GM12878 (cell line): ENCODE data around the gene TMEM11. TPM values are rescaled to one million over a fixed set of nuclear protein-coding genes. Genes with fewer than 3 reads are reported as not detected.
"Not testable (repeated sequence)": the region's sequence is repeated elsewhere in the genome, so short reads cannot be mapped to it uniquely, and the experiment has no call there.

Experiments
- ATAC-seq: fragments of 200-7000 bp; cut with Tn5 transposase; 3 replicates; pipeline ENCODE4 v1.9.1; 2020; ENCODE audit warnings: mild to moderate bottlenecking, moderate library complexity
- BruUV-seq: library from RNA; stranded (reverse); fragments of 400-500 nt; replicated peaks from 2 replicates; lab custom pipeline; 2021; lab: Mats Ljungman, UMichigan
- CTCF ChIA-PET: fragments of 300-600 bp; sonication (Branson Sonifier 250); formaldehyde crosslinking; extraction: SDS; loops from one replicate; lab custom pipeline; 2021; ENCODE audit warnings: inconsistent platforms; lab: Yijun Ruan, JAX
- POLR2A ChIA-PET: fragments of 350-600 bp; formaldehyde crosslinking; extraction: SDS; loops from one replicate; lab custom pipeline; 2021; ENCODE audit warnings: inconsistent platforms; lab: Charles Lee
- RAD21 ChIA-PET: fragments of 300-600 bp; sonication (Branson Sonifier 250); formaldehyde crosslinking; loops from one replicate; lab custom pipeline; 2023; ENCODE audit warnings: antibody characterized with exemption; ENCODE audit not compliant: unreplicated experiment; lab: Charles Lee
- SMC1A ChIA-PET: fragments of 300-600 bp; sonication (Branson Sonifier 250); formaldehyde crosslinking; loops from one replicate; lab custom pipeline; 2023; ENCODE audit not compliant: unreplicated experiment, uncharacterized antibody; lab: Charles Lee
- DNase-seq: peaks from one replicate; pipeline ENCODE4 v3.0.0-alpha.2; 2011; ENCODE audit warnings: low read depth, low spot score
- FAIRE-seq: peaks from 3 replicates; lab custom pipeline; 2011; peaks lifted over from hg19 to GRCh38; lab: Jason Lieb, UNC
- H2AFZ ChIP-seq: 2 replicates; pipeline ENCODE4 v1.6.0; 2011; ENCODE audit warnings: low read depth, low read length, control low read depth; ENCODE audit not compliant: control insufficient read depth
- H3K27ac ChIP-seq: 2 replicates; pipeline ENCODE4 v1.5.1; 2011; ENCODE audit warnings: control low read depth; ENCODE audit not compliant: control insufficient read depth, insufficient read depth
- H3K27me3 ChIP-seq, 2 experiments: replicated peaks in 1 of 2; 2 replicates each; pipeline versions ENCODE4 v1.6.0 to v1.6.1; 2011; ENCODE audit warnings: low read length in 1 of 2; ENCODE audit not compliant: control insufficient read depth in 2 of 2, insufficient read depth in 2 of 2
- H3K36me3 ChIP-seq, 2 experiments: 2 replicates each; pipeline ENCODE4 v1.5.1; 2011; ENCODE audit warnings: low read length in 1 of 2; ENCODE audit not compliant: control insufficient read depth in 2 of 2, insufficient read depth in 2 of 2
- H3K4me1 ChIP-seq: 2 replicates; pipeline ENCODE4 v1.6.1; 2011; ENCODE audit warnings: mild to moderate bottlenecking, low read length, moderate library complexity, mixed read lengths; ENCODE audit not compliant: control insufficient read depth, insufficient read depth
- H3K4me2 ChIP-seq: 2 replicates; pipeline ENCODE4 v1.6.0; 2011; ENCODE audit warnings: control low read depth; ENCODE audit not compliant: control insufficient read depth, insufficient read depth
- H3K4me3 ChIP-seq: fragments of 200-600 bp; sonication (generic); 2 replicates; pipeline ENCODE4 v1.5.1; 2016
- H3K79me2 ChIP-seq: 2 replicates; pipeline ENCODE4 v1.6.0; 2011; ENCODE audit warnings: low read length; ENCODE audit not compliant: control insufficient read depth, insufficient read depth
- H3K9ac ChIP-seq: 2 replicates; pipeline ENCODE4 v1.8.0; 2011; ENCODE audit warnings: low read length, control low read depth, mixed read lengths; ENCODE audit not compliant: control insufficient read depth, insufficient read depth
- H3K9me3 ChIP-seq: replicated peaks from 3 replicates; pipeline ENCODE4 v1.5.1; 2011; ENCODE audit warnings: mild to moderate bottlenecking, low read length; ENCODE audit not compliant: control insufficient read depth, insufficient read depth
- H4K20me1 ChIP-seq: 2 replicates; pipeline ENCODE4 v1.6.0; 2011; ENCODE audit not compliant: control insufficient read depth, insufficient read depth
- RUNX3 ChIP-seq: IDR thresholded peaks from 2 replicates; pipeline ENCODE4 v1.6.1; 2012; ENCODE audit warnings: low read length, inconsistent platforms
- SMC3 ChIP-seq: IDR thresholded peaks from 2 replicates; pipeline ENCODE4 v1.6.1; 2011; ENCODE audit warnings: low read length, improper control_type of control experiment, borderline replicate concordance
- TCF12 ChIP-seq: IDR thresholded peaks from 2 replicates; pipeline ENCODE4 v1.6.1; 2011; ENCODE audit warnings: low read depth, mild to moderate bottlenecking, low read length
- WRNIP1 ChIP-seq: IDR thresholded peaks from 2 replicates; pipeline ENCODE4 v1.6.1; 2011; ENCODE audit warnings: low read depth, low read length, improper control_type of control experiment, borderline replicate concordance
- ZNF217 ChIP-seq: fragments of 450-650 bp; IDR thresholded peaks from 2 replicates; pipeline ENCODE4 v1.6.1; 2017; ENCODE audit warnings: antibody characterized with exemption, mild to moderate bottlenecking
- WGBS: methylation state at CpG from one replicate; pipeline ENCODE4 v1.1.6; 2016; ENCODE audit warnings: low lambda C conversion rate; ENCODE audit not compliant: insufficient replicate concordance, insufficient coverage; ENCODE audit errors: missing lambda C conversion rate; 5-methylcytosine and 5-hydroxymethylcytosine counted together
- in situ Hi-C: fragments of 300-500 bp; cut with MboI; formaldehyde crosslinking; loops from 9 replicates; pipeline ENCODE4 v1.14.3; 2018; ENCODE audit warnings: mixed read lengths
- intact Hi-C: fragments of 100-400 bp; cut with micrococcal nuclease; formaldehyde crosslinking; loops from one replicate; pipeline ENCODE4 v1.14.2; 2022; ENCODE audit not compliant: unreplicated experiment
- polyA plus RNA-seq, 11 experiments: library from polyadenylated mRNA; depleted of rRNA in 4 of 11; unstranded in 6 of 11; stranded (reverse) in 5 of 11; fragments of >200 nt; fragmentation: Nextera tagmentation in 4 of 11; fragmentation: Illumina TruSeq in 1 of 11; extraction: Ambion mirVana in 4 of 11; extraction: Trizol in 1 of 11; gene quantifications; 1 replicate in 1 of 11; 2 replicates in 10 of 11; pipeline versions ENCODE4 v1.2.1 to v1.2.3, GENCODE V29; 2011 to 2016; ENCODE audit warnings: inconsistent platforms in 2 of 11, missing spikeins in 2 of 11, low read depth in 1 of 11
- total RNA-seq, 4 experiments: library from RNA; depleted of rRNA in 3 of 4; stranded (reverse); fragments of >200 nt in 3 of 4; fragmentation: Illumina TruSeq in 1 of 4; extraction: Trizol in 1 of 4; gene quantifications; 2 replicates each; pipeline versions ENCODE4 v1.2.1 to v1.2.3, GENCODE V29; 2013 to 2021

TMEM11 gene
- total and polyA plus RNA-seq, 10 of the 15 experiments (the other 5 are each of a cell fraction or from before 2014, with no cell fraction given): 14.4 to 63.4 (median 27.2) TPM

GRCh38 chr17:21194226-21194625 lies 19.7 kb downstream of the TMEM11 start (continued):
- no peak for TF ChIP-seq SMC3
- no peak for TF ChIP-seq WRNIP1

GRCh38 chr17:21193031-21193430 lies 20.9 kb downstream of the TMEM11 start:
- no peaks in the 10 kb centered on the region for H3K4me1 ChIP-seq
- no peak overlapping the region for H2AFZ ChIP-seq
- no peak overlapping the region for H3K4me3 ChIP-seq
- ATAC-seq (no peak), DNase-seq (no peak), FAIRE-seq (no peak)
- in situ Hi-C loops: no loop called here
- CTCF ChIA-PET: no interaction called here
- 56% methylated on average over 5 of the region's 5 CpGs for WGBS
- intact Hi-C loops: no loop called here
- RAD21 ChIA-PET: no interaction called here
- no peak overlapping the region for H3K9ac ChIP-seq
- no peak overlapping the region for H3K27ac ChIP-seq
- H3K79me2 ChIP-seq: no peaks in the 10 kb centered on the region
- peaks cover 17 to 20% of the 10 kb centered on the region in 2 experiments; a peak in 3 of 4 replicates for H3K36me3 ChIP-seq
- H3K27me3 ChIP-seq: no peaks in the 10 kb centered on the region
- no peaks in the 10 kb centered on the region for H4K20me1 ChIP-seq
- POLR2A ChIA-PET: no interaction called here
- no peaks in the 10 kb centered on the region for H3K9me3 ChIP-seq
- TF ChIP-seq TCF12 (no peak), ZNF217 (no peak), RUNX3 (0 out of 2 replicates have a peak, but pooled peaks have one; percentile 21)
- BruUV-seq: no TSS peak
- SMC1A ChIA-PET: no interaction called here
- H3K4me2 ChIP-seq: no peak overlapping the region

GRCh38 chr17:21192414-21192813 lies 21.5 kb downstream of the TMEM11 start:
- in situ Hi-C loops, ATAC-seq: not testable (repeated sequence)

More at GRCh38 chr17:21192414-21192813, 21.5 kb downstream of the TMEM11 start:
- H2AFZ ChIP-seq, CTCF ChIA-PET, H3K27me3 ChIP-seq, H3K9me3 ChIP-seq, FAIRE-seq, H3K9ac ChIP-seq, H3K4me1 ChIP-seq, BruUV-seq, H3K4me3 ChIP-seq, POLR2A ChIA-PET, SMC1A ChIA-PET, intact Hi-C loops, DNase-seq, H4K20me1 ChIP-seq, RAD21 ChIA-PET, H3K4me2 ChIP-seq, H3K27ac ChIP-seq, H3K79me2 ChIP-seq: not testable (repeated sequence)
- 95% methylated on average over 7 of the region's 7 CpGs for WGBS
- peaks cover 13 to 14% of the 10 kb centered on the region in 2 experiments; a peak in 3 of 4 replicates for H3K36me3 ChIP-seq
